Stomach smooth muscle (tissue), 2 donors: ENCODE data around the gene WSB2.

Source experiments
- H3K27ac ChIP-seq: one replicate; pipeline ENCODE4 v1.7.0; 2013; ENCODE audit warnings: mild to moderate bottlenecking, low read length, inconsistent platforms
- H3K27me3 ChIP-seq, 2 donors: one replicate each; pipeline ENCODE4 v1.7.0; 2013; ENCODE audit warnings: low read length in 2 of 2; ENCODE audit not compliant: insufficient read depth in 2 of 2, control insufficient read depth in 1 of 2
- H3K36me3 ChIP-seq, 2 donors: one replicate each; pipeline ENCODE4 v1.7.0; 2013; ENCODE audit warnings: low read length in 2 of 2; ENCODE audit not compliant: control insufficient read depth in 2 of 2, insufficient read depth in 2 of 2
- H3K4me1 ChIP-seq: one replicate; pipeline ENCODE4 v1.7.0; 2013; ENCODE audit warnings: low read length; ENCODE audit not compliant: control insufficient read depth, insufficient read depth
- H3K4me3 ChIP-seq, 2 donors: one replicate each; pipeline ENCODE4 v1.7.0; 2013; ENCODE audit warnings: low read length in 2 of 2
- H3K9ac ChIP-seq, 2 donors: one replicate each; pipeline ENCODE4 v1.7.0; 2013; ENCODE audit warnings: low read length in 2 of 2, mild to moderate bottlenecking in 1 of 2
- H3K9me3 ChIP-seq, 2 donors: one replicate each; pipeline ENCODE4 v1.7.0; 2013; ENCODE audit warnings: low read length in 2 of 2; ENCODE audit not compliant: control insufficient read depth in 2 of 2
- donor health status: healthy.
- donor health status: Pancreatic carcinoma.

Gene WSB2

DNA sequence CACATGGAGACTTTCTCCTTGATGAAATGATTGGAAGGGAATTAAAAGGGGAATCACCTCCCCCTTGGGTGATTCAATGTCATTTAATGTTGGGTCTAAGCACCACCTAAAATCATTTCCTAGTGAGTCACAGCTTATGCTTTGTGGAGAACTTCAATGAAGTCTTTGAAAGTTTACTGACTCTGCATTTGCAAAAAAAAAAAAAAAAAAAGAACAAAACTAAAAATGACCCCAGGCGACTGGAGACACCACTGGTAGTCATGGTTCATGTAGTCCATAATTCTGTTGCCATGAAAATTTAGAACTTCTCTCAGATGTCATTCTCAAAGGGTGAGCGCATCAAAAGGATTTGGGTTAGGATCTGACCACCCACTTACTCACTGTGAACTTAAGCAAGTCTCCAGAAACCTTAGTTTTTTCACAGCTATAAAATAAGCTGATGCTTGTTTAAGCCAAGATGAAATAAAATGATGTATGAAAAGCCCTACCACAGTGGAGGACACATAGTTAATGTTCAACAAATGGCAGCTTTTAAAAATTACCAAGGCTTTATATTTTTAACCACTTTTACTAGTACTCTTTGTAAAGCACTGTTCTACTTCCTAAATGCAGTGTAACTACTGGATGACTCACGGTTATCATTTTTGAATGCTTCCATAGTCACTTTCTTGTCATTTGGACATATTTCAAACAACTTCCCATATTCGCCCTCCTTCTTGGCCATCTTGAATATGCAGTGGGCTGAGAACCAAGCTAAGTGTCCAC is 74.1 kb downstream of the WSB2 start:
- H3K36me3 ChIP-seq, result no peaks in the 10 kb centered on the region

GRCh38 chr12:117985182-117985581 is 75.8 kb downstream of the WSB2 start:
- Histone ChIP-seq H3K4me3 (no peak overlapping the region), H3K9ac (no peak overlapping the region), H3K27ac (no peak overlapping the region), H3K27me3 (peaks cover 0 to 4% of the 10 kb centered on the region in 2 donors), H3K4me1 (no peaks in the 10 kb centered on the region), H3K9me3 (no peaks in the 10 kb centered on the region), H3K36me3 (no peaks in the 10 kb centered on the region)

More for the DNA sequence above, 74.1 kb downstream of the WSB2 start:
- Histone ChIP-seq H3K9ac (no peak overlapping the region), H3K27ac (no peak overlapping the region), H3K27me3 (peaks cover 0 to 3% of the 10 kb centered on the region in 2 donors), H3K4me1 (no peaks in the 10 kb centered on the region), H3K9me3 (no peaks in the 10 kb centered on the region), H3K4me3 (no peak overlapping the region)
